GM12878 (cell line): Measurements from ENCODE around the gene CRYBA1. TPM values are rescaled to one million over a fixed set of nuclear protein-coding genes. Genes with fewer than 3 reads are reported as not detected.

Experiments
- CBFB ChIP-seq: IDR thresholded peaks from 2 replicates; pipeline ENCODE4 v1.6.1; 2016; ENCODE audit warnings: antibody characterized with exemption, low read depth
- IKZF2 ChIP-seq, 2 experiments: fragments of 450-650 bp; IDR thresholded peaks; 2 replicates each; pipeline ENCODE4 v1.6.1; 2017; ENCODE audit warnings: mild to moderate bottlenecking in 2 of 2, moderate library complexity in 2 of 2
- MTA2 ChIP-seq: fragments of 450-650 bp; IDR thresholded peaks from 2 replicates; pipeline ENCODE4 v1.6.1; 2016; ENCODE audit warnings: low read depth, mild to moderate bottlenecking, moderate library complexity
- NFXL1 ChIP-seq: fragments of 450-650 bp; IDR thresholded peaks from 2 replicates; pipeline ENCODE4 v1.6.1; 2017; ENCODE audit warnings: antibody characterized with exemption, mild to moderate bottlenecking, borderline replicate concordance
- RAD21 ChIP-seq: IDR thresholded peaks from 2 replicates; pipeline ENCODE4 v1.6.1; 2011; ENCODE audit warnings: mild to moderate bottlenecking, low read depth, low read length, moderate library complexity; ENCODE audit not compliant: insufficient read depth
- RUNX3 ChIP-seq: IDR thresholded peaks from 2 replicates; pipeline ENCODE4 v1.6.1; 2012; ENCODE audit warnings: low read length, inconsistent platforms
- SP1 ChIP-seq: IDR thresholded peaks from one replicate; pipeline ENCODE4 v1.6.1; 2011; ENCODE audit warnings: low read depth, low read length
- SRF ChIP-seq, 2 experiments: IDR thresholded peaks; 2 replicates each; pipeline ENCODE4 v1.6.1; 2011; ENCODE audit warnings: low read depth in 2 of 2, low read length in 2 of 2, mild to moderate bottlenecking in 1 of 2, moderate library complexity in 1 of 2
- TAF1 ChIP-seq: IDR thresholded peaks from 2 replicates; pipeline ENCODE4 v1.6.1; 2011; ENCODE audit warnings: mild to moderate bottlenecking, low read depth, low read length, borderline replicate concordance
- WRNIP1 ChIP-seq: IDR thresholded peaks from 2 replicates; pipeline ENCODE4 v1.6.1; 2011; ENCODE audit warnings: low read depth, low read length, improper control_type of control experiment, borderline replicate concordance
- ZNF24 ChIP-seq: fragments of 450-650 bp; IDR thresholded peaks from 2 replicates; pipeline ENCODE4 v1.6.1; 2017; ENCODE audit warnings: antibody characterized with exemption, mild to moderate bottlenecking
- ZSCAN29 ChIP-seq: fragments of 450-650 bp; IDR thresholded peaks from 2 replicates; pipeline ENCODE4 v1.6.1; 2017; ENCODE audit warnings: mild to moderate bottlenecking, moderate library complexity
- polyA plus RNA-seq, 11 experiments: library from polyadenylated mRNA; depleted of rRNA in 4 of 11; unstranded in 6 of 11; stranded (reverse) in 5 of 11; fragments of >200 nt; fragmentation: Nextera tagmentation in 4 of 11; fragmentation: Illumina TruSeq in 1 of 11; extraction: Ambion mirVana in 4 of 11; extraction: Trizol in 1 of 11; gene quantifications; 1 replicate in 1 of 11; 2 replicates in 10 of 11; pipeline versions ENCODE4 v1.2.1 to v1.2.3, GENCODE V29; 2011 to 2016; ENCODE audit warnings: inconsistent platforms in 2 of 11, missing spikeins in 2 of 11, low read depth in 1 of 11
- total RNA-seq, 4 experiments: library from RNA; depleted of rRNA in 3 of 4; stranded (reverse); fragments of >200 nt in 3 of 4; fragmentation: Illumina TruSeq in 1 of 4; extraction: Trizol in 1 of 4; gene quantifications; 2 replicates each; pipeline versions ENCODE4 v1.2.1 to v1.2.3, GENCODE V29; 2013 to 2021
- TF ChIP-seq, protein P1 (sequence below): IDR thresholded peaks from 2 replicates; pipeline ENCODE4 v1.6.1; 2011; ENCODE audit warnings: low read depth, mild to moderate bottlenecking, low read length, moderate library complexity, borderline replicate concordance; ENCODE audit errors: extremely low read depth
- TF ChIP-seq, protein P2 (sequence below): IDR thresholded peaks from 2 replicates; pipeline ENCODE4 v1.6.1; 2012; ENCODE audit warnings: mild to moderate bottlenecking, low read depth, low read length
- TF ChIP-seq, protein P3 (sequence below): IDR thresholded peaks from 2 replicates; pipeline ENCODE4 v1.6.1; 2012; ENCODE audit warnings: low read depth, low read length, improper control_type of control experiment
- TF ChIP-seq, protein P4 (sequence below): IDR thresholded peaks from 2 replicates; pipeline ENCODE4 v1.6.1; 2011; ENCODE audit warnings: mild to moderate bottlenecking, low read depth, low read length, moderate library complexity; ENCODE audit not compliant: insufficient replicate concordance
- TF ChIP-seq, protein P5 (sequence below): fragments of 450-650 bp; IDR thresholded peaks from 2 replicates; pipeline ENCODE4 v1.6.1; 2017; ENCODE audit warnings: mild to moderate bottlenecking, moderate library complexity

Gene CRYBA1
- total and polyA plus RNA-seq, 10 of the 15 experiments (the other 5 are each of a cell fraction or from before 2014, with no cell fraction given) = not detected

DNA sequence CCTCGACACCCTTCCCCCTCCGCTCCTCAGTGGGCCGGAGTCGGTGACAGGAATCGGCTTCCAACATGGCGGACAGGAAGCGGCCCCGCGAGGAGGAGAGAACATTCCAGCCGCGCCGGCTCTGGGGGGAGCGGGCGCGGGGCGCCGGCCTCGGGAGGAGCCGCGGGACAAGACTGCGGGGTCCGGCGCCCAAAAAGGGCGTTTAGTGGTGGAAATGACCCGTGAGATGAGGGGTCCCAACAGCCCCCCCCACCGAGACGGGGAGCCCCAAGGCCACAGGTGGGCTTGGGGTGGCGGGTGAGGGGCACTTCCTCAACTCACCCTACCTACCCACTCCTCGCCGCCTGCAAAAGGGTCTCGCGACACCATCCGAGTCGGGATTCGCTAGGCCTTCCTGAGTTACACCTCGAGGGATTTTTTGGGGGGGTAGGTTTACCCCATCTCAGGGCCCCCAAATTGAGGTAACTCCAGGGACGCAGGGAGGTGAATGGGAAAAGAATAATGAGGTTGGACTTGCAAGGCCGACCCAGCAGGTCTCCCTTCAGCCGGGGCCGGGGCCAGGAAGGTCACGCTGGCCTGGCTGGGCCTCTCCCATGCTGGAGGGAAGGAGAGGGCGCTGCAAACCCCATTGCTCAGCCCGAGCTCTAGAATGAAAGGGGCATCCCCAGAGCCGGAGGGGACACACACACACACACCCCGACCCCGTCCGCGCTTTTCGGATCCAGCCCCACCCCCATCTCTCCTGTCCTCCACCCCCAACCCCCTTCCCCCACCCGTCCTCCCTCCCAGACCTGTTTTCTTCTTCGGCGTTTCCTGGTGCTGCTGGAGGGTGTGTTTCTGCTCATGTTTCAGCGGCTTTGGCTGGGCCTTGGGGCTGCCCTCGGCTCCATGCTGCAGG, 46.6 kb downstream of the CRYBA1 start (continued):
- TF ChIP-seq SP1 = no peak
- TF ChIP-seq, protein P1, sequence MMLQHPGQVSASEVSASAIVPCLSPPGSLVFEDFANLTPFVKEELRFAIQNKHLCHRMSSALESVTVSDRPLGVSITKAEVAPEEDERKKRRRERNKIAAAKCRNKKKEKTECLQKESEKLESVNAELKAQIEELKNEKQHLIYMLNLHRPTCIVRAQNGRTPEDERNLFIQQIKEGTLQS = no peak
- no peak for TF ChIP-seq MTA2
- peak; percentile 71; the same call in 1 of the 2 replicates for TF ChIP-seq TAF1
- TF ChIP-seq, protein P2, sequence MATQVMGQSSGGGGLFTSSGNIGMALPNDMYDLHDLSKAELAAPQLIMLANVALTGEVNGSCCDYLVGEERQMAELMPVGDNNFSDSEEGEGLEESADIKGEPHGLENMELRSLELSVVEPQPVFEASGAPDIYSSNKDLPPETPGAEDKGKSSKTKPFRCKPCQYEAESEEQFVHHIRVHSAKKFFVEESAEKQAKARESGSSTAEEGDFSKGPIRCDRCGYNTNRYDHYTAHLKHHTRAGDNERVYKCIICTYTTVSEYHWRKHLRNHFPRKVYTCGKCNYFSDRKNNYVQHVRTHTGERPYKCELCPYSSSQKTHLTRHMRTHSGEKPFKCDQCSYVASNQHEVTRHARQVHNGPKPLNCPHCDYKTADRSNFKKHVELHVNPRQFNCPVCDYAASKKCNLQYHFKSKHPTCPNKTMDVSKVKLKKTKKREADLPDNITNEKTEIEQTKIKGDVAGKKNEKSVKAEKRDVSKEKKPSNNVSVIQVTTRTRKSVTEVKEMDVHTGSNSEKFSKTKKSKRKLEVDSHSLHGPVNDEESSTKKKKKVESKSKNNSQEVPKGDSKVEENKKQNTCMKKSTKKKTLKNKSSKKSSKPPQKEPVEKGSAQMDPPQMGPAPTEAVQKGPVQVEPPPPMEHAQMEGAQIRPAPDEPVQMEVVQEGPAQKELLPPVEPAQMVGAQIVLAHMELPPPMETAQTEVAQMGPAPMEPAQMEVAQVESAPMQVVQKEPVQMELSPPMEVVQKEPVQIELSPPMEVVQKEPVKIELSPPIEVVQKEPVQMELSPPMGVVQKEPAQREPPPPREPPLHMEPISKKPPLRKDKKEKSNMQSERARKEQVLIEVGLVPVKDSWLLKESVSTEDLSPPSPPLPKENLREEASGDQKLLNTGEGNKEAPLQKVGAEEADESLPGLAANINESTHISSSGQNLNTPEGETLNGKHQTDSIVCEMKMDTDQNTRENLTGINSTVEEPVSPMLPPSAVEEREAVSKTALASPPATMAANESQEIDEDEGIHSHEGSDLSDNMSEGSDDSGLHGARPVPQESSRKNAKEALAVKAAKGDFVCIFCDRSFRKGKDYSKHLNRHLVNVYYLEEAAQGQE = no peak
- 0 out of 4 replicates have a peak, but pooled peaks of 1 of the 2 experiments have one; percentile 9 for TF ChIP-seq IKZF2 (IDR thresholded peaks at IDR 0.05)
- no peak for TF ChIP-seq SRF (IDR thresholded peaks at IDR 0.05; ENCODE audit: low read depth in 2 of 2, low read length in 2 of 2)
- no peak for TF ChIP-seq CBFB
- no peak for TF ChIP-seq ZNF24
- TF ChIP-seq, protein P3, sequence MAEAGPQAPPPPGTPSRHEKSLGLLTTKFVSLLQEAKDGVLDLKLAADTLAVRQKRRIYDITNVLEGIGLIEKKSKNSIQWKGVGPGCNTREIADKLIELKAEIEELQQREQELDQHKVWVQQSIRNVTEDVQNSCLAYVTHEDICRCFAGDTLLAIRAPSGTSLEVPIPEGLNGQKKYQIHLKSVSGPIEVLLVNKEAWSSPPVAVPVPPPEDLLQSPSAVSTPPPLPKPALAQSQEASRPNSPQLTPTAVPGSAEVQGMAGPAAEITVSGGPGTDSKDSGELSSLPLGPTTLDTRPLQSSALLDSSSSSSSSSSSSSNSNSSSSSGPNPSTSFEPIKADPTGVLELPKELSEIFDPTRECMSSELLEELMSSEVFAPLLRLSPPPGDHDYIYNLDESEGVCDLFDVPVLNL = no peak
- TF ChIP-seq RUNX3 = no peak
- TF ChIP-seq, protein P4, sequence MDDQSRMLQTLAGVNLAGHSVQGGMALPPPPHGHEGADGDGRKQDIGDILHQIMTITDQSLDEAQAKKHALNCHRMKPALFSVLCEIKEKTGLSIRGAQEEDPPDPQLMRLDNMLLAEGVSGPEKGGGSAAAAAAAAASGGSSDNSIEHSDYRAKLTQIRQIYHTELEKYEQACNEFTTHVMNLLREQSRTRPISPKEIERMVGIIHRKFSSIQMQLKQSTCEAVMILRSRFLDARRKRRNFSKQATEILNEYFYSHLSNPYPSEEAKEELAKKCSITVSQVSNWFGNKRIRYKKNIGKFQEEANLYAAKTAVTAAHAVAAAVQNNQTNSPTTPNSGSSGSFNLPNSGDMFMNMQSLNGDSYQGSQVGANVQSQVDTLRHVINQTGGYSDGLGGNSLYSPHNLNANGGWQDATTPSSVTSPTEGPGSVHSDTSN = no peak
- TF ChIP-seq RAD21 = no peak
- no peak for TF ChIP-seq ZSCAN29
- TF ChIP-seq WRNIP1 = no peak
- TF ChIP-seq, protein P5, sequence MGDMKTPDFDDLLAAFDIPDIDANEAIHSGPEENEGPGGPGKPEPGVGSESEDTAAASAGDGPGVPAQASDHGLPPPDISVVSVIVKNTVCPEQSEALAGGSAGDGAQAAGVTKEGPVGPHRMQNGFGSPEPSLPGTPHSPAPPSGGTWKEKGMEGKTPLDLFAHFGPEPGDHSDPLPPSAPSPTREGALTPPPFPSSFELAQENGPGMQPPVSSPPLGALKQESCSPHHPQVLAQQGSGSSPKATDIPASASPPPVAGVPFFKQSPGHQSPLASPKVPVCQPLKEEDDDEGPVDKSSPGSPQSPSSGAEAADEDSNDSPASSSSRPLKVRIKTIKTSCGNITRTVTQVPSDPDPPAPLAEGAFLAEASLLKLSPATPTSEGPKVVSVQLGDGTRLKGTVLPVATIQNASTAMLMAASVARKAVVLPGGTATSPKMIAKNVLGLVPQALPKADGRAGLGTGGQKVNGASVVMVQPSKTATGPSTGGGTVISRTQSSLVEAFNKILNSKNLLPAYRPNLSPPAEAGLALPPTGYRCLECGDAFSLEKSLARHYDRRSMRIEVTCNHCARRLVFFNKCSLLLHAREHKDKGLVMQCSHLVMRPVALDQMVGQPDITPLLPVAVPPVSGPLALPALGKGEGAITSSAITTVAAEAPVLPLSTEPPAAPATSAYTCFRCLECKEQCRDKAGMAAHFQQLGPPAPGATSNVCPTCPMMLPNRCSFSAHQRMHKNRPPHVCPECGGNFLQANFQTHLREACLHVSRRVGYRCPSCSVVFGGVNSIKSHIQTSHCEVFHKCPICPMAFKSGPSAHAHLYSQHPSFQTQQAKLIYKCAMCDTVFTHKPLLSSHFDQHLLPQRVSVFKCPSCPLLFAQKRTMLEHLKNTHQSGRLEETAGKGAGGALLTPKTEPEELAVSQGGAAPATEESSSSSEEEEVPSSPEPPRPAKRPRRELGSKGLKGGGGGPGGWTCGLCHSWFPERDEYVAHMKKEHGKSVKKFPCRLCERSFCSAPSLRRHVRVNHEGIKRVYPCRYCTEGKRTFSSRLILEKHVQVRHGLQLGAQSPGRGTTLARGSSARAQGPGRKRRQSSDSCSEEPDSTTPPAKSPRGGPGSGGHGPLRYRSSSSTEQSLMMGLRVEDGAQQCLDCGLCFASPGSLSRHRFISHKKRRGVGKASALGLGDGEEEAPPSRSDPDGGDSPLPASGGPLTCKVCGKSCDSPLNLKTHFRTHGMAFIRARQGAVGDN = no peak
- TF ChIP-seq NFXL1 = no peak
